ENCODE measurements around the gene TECPR2. TPM values are rescaled to one million over a fixed set of nuclear protein-coding genes. Genes with fewer than 3 reads are reported as not detected.

The TECPR2 gene
- total and polyA plus RNA-seq, 2 of the 13 experiments (the other 11 are each of a cell fraction or from before 2014, with no cell fraction given): 3.5 to 5.7 TPM

- TF ChIP-seq AHDC1 (CRISPR knock-in tag; IDR thresholded peaks at IDR 0.05; ENCODE audit: borderline replicate concordance) (peak; percentile 68; the same call in 1 of the 2 replicates), ZMYM4 (CRISPR knock-in tag; IDR thresholded peaks at IDR 0.05) (peak; percentile 52; the same call in 1 of the 2 replicates), ARID5B (CRISPR knock-in tag; IDR thresholded peaks at IDR 0.05) (peak; percentile 71), SNRNP70 (IDR thresholded peaks at IDR 0.05; ENCODE audit: low read depth, low read length) (no peak), HNF4G (IDR thresholded peaks at IDR 0.05; ENCODE audit: borderline replicate concordance, low read depth, low read length) (no peak; the same call in 1 of the 2 replicates), HNF4G (CRISPR knock-in tag; IDR thresholded peaks at IDR 0.05; ENCODE audit: borderline replicate concordance, low read depth) (no peak), BORCS8-MEF2B (CRISPR knock-in tag; IDR thresholded peaks at IDR 0.05) (no peak), GRHL1 (CRISPR knock-in tag; conservative IDR thresholded peaks at IDR 0.05) (no peak), YY1 (IDR thresholded peaks at IDR 0.05; ENCODE audit: insufficient read depth, insufficient replicate concordance, low read depth, low read length) (peak; percentile 54), MXD4 (CRISPR knock-in tag; IDR thresholded peaks at IDR 0.05) (peak; percentile 96), TBP (CRISPR knock-in tag; IDR thresholded peaks at IDR 0.05) (0 out of 2 replicates have a peak, but pooled peaks have one; percentile 80), XBP1 (CRISPR knock-in tag; IDR thresholded peaks at IDR 0.05) (no peak), MATR3 (CRISPR knock-in tag; IDR thresholded peaks at IDR 0.05) (no peak), ZNF709 (CRISPR knock-in tag; IDR thresholded peaks at IDR 0.05) (no peak), IKZF4 (CRISPR knock-in tag; IDR thresholded peaks at IDR 0.05; ENCODE audit: borderline replicate concordance, low read depth, not compliant biosample characterization) (peak; percentile 69), ZC3H13 (CRISPR knock-in tag; IDR thresholded peaks at IDR 0.05) (no peak), ZFP1 (CRISPR knock-in tag; IDR thresholded peaks at IDR 0.05) (no peak), ZNF674 (CRISPR knock-in tag; IDR thresholded peaks at IDR 0.05; ENCODE audit: low read depth) (no peak), TOPORS (CRISPR knock-in tag; IDR thresholded peaks at IDR 0.05) (no peak)
Measured at GRCh38 chr14:102314242-102315011, 48.3 kb upstream of the TECPR2 start (continued).
